HepG2 (cell line): ENCODE measurements around the gene HNRNPH2. TPM values are rescaled to one million over a fixed set of nuclear protein-coding genes. Genes with fewer than 3 reads are reported as not detected.

Experiments
- ATAC-seq: fragments of 200-7000 bp; cut with Tn5 transposase; 3 replicates; pipeline ENCODE4 v1.9.1; 2020; ENCODE audit warnings: mild to moderate bottlenecking, moderate library complexity
- BruUV-seq: library from RNA; stranded (reverse); fragments of 400-500 nt; replicated peaks from 2 replicates; lab custom pipeline; 2021; lab: Mats Ljungman, UMichigan
- CTCF ChIA-PET: fragments of 300-600 bp; formaldehyde crosslinking; extraction: SDS; loops from one replicate; lab custom pipeline; 2021; ENCODE audit warnings: low total read pairs, inconsistent platforms, low intra/inter-chr PET ratio; lab: Yijun Ruan, JAX
- POLR2A ChIA-PET: fragments of 350-600 bp; sonication (Branson Sonifier 250); formaldehyde crosslinking; loops from one replicate; lab custom pipeline; 2020; ENCODE audit warnings: antibody characterized with exemption, inconsistent platforms; lab: Yijun Ruan, JAX
- DNase-seq: peaks from one replicate; pipeline ENCODE4 v3.0.0-alpha.2; 2015; ENCODE audit warnings: low spot score
- FAIRE-seq: peaks from 3 replicates; lab custom pipeline; 2011; peaks lifted over from hg19 to GRCh38; lab: Jason Lieb, UNC
- H2AFZ ChIP-seq: one replicate; pipeline ENCODE4 v1.6.1; 2011; ENCODE audit warnings: low read length, inconsistent platforms
- H3K27ac ChIP-seq: fragments of 300-600 bp; 3 replicates; pipeline ENCODE4 v1.8.0; 2011; ENCODE audit warnings: mixed run types, mild to moderate bottlenecking, mixed read lengths, low read length, inconsistent platforms; ENCODE audit not compliant: insufficient read depth; ENCODE audit errors: extremely low read length
- H3K27me3 ChIP-seq, 2 experiments: fragments of 200-600 bp in 1 of 2; 2 replicates in 1 of 2; 3 replicates in 1 of 2; pipeline versions ENCODE4 v1.6.0 to v1.8.0; 2011; ENCODE audit warnings: low read length in 2 of 2, mild to moderate bottlenecking in 2 of 2, moderate library complexity in 2 of 2, inconsistent platforms in 1 of 2; ENCODE audit not compliant: insufficient read depth in 2 of 2, control insufficient read depth in 1 of 2
- H3K36me3 ChIP-seq, 2 experiments: fragments of 200-600 bp in 1 of 2; replicated peaks in 1 of 2; 2 replicates in 1 of 2; 3 replicates in 1 of 2; pipeline versions ENCODE4 v1.5.1 to v1.8.0; 2011; ENCODE audit warnings: low read length in 2 of 2, inconsistent platforms in 1 of 2; ENCODE audit not compliant: insufficient read depth in 2 of 2, control insufficient read depth in 1 of 2
- H3K4me1 ChIP-seq: 2 replicates; pipeline ENCODE4 v1.5.1; 2012; ENCODE audit warnings: low read length, inconsistent platforms; ENCODE audit not compliant: insufficient read depth
- H3K4me2 ChIP-seq: 2 replicates; pipeline ENCODE4 v1.6.0; 2011; ENCODE audit warnings: low read depth, low read length, inconsistent platforms
- H3K4me3 ChIP-seq, 3 experiments: fragments of 200-600 bp in 1 of 3; sonication (generic), shearing (Covaris generic) in 1 of 3; replicated peaks in 1 of 3; 2 replicates each; pipeline ENCODE4 v1.5.1; 2011 to 2016; ENCODE audit warnings: low read length in 3 of 3, inconsistent platforms in 2 of 3, low read depth in 2 of 3, mild to moderate bottlenecking in 2 of 3, control low read depth in 1 of 3, mixed read lengths in 1 of 3; ENCODE audit not compliant: insufficient read depth in 1 of 3
- H3K79me2 ChIP-seq: one replicate; pipeline ENCODE4 v1.6.1; 2011; ENCODE audit warnings: low read length, inconsistent platforms; ENCODE audit not compliant: insufficient read depth
- H3K9ac ChIP-seq: 2 replicates; pipeline ENCODE4 v1.6.0; 2011; ENCODE audit warnings: mild to moderate bottlenecking, low read depth, low read length, inconsistent platforms; ENCODE audit not compliant: insufficient read depth
- H3K9me3 ChIP-seq: 2 replicates; pipeline ENCODE4 v1.5.1; 2012; ENCODE audit warnings: mild to moderate bottlenecking, low read length
- H4K20me1 ChIP-seq: 2 replicates; pipeline ENCODE4 v1.6.0; 2011; ENCODE audit warnings: inconsistent platforms, mild to moderate bottlenecking, low read length, moderate library complexity; ENCODE audit not compliant: insufficient read depth
- CAMTA2 ChIP-seq: sonication (generic); formaldehyde crosslinking; IDR thresholded peaks from 2 replicates; pipeline ENCODE4 v1.4.0; 2020; ENCODE audit warnings: mild to moderate bottlenecking, missing genetic modification reagents, borderline replicate concordance
- MED13 ChIP-seq: sonication (generic); formaldehyde crosslinking; IDR thresholded peaks from 2 replicates; pipeline ENCODE4 v1.5.0; 2020; ENCODE audit warnings: missing genetic modification reagents
- PHB2 ChIP-seq: fragments of 450-650 bp; IDR thresholded peaks from 2 replicates; pipeline ENCODE4 v1.6.1; 2018; ENCODE audit not compliant: partially characterized antibody
- PHF20 ChIP-seq: sonication (generic); formaldehyde crosslinking; IDR thresholded peaks from 2 replicates; pipeline ENCODE4 v1.5.0; 2020; ENCODE audit warnings: mild to moderate bottlenecking, missing genetic modification reagents
- SALL1 ChIP-seq: sonication (generic); formaldehyde crosslinking; IDR thresholded peaks from 2 replicates; pipeline ENCODE4 v1.8.0; 2022; ENCODE audit warnings: mild to moderate bottlenecking, missing genetic modification reagents
- ZBTB20 ChIP-seq: sonication (generic); formaldehyde crosslinking; IDR thresholded peaks from 2 replicates; pipeline ENCODE4 v1.8.1; 2023; ENCODE audit warnings: missing genetic modification reagents, low read depth, mild to moderate bottlenecking, borderline replicate concordance
- ZNF326 ChIP-seq: sonication (generic); formaldehyde crosslinking; IDR thresholded peaks from 2 replicates; pipeline ENCODE4 v1.4.0; 2020; ENCODE audit warnings: missing genetic modification reagents, borderline replicate concordance
- WGBS: methylation state at CpG from one replicate; pipeline ENCODE4 v1.1.6; 2017; ENCODE audit warnings: low lambda C conversion rate; 5-methylcytosine and 5-hydroxymethylcytosine counted together
- in situ Hi-C: cut with HindIII; loops from 2 replicates; pipeline ENCODE4 v1.10.0; 2017; ENCODE audit warnings: low pct_unique_long_range_greater_than_20kb; ENCODE audit not compliant: extremely low pct_ligation_motif_present
- intact Hi-C: fragments of 100-400 bp; cut with micrococcal nuclease; formaldehyde crosslinking; loops from one replicate; pipeline ENCODE4 v1.10.0; 2022; ENCODE audit not compliant: unreplicated experiment
- polyA plus RNA-seq, 8 experiments: library from polyadenylated mRNA; depleted of rRNA in 3 of 8; stranded (reverse) in 7 of 8; unstranded in 1 of 8; fragments of >200 nt; fragmentation: Illumina TruSeq in 4 of 8; extraction: Trizol in 4 of 8; gene quantifications; 2 replicates each; pipeline versions ENCODE4 v1.2.1 to v1.2.3, GENCODE V29; 2011 to 2016; ENCODE audit warnings: low read depth in 4 of 8, missing spikeins in 1 of 8, mixed read lengths in 1 of 8; ENCODE audit not compliant: insufficient read depth in 1 of 8
- total RNA-seq, 5 experiments: library from RNA; depleted of rRNA; stranded (reverse); fragments of >200 nt; fragmentation: Illumina TruSeq; extraction: Trizol; gene quantifications; 2 replicates each; pipeline ENCODE4 v1.2.3, GENCODE V29; 2016; ENCODE audit warnings: low read depth in 1 of 5
- TF ChIP-seq, protein P1 (sequence below): sonication (generic); formaldehyde crosslinking; IDR thresholded peaks from 2 replicates; pipeline ENCODE4 v1.4.0; 2020; ENCODE audit warnings: missing genetic modification reagents, borderline replicate concordance

Gene HNRNPH2
- total and polyA plus RNA-seq, 2 of the 13 experiments (the other 11 are each of a cell fraction or from before 2014, with no cell fraction given), result 23.8 to 56.9 TPM

DNA sequence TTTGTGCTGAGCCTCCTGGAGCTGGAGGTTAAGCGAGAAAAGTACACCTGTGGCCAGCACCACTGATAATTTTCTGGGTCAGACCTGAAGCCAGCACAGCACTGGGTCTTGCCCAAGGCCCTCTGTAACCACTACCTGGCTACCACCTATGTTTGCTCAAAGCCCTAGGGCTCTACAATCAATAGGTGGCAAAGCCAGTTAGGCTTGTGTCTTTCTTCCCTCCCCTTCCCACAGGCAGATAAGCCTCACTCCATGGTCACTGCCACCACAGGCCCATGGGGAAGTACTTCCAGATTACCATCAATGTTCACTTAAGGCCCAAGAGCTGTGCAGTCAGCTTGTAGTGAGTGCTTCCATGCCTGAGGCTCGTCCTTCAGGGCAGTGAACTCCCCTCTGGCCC is 42.1 kb downstream of the HNRNPH2 start:
- Histone ChIP-seq H3K9ac (no peak overlapping the region), H3K4me2 (no peak overlapping the region), H3K4me1 (no peaks in the 10 kb centered on the region), H3K27ac (no peak overlapping the region), H3K27me3 (no peaks in the 10 kb centered on the region), H3K9me3 (no peaks in the 10 kb centered on the region), H4K20me1 (no peaks in the 10 kb centered on the region), H3K4me3 (no peak overlapping the region), H2AFZ (no peak overlapping the region), H3K36me3 (no peaks in the 10 kb centered on the region), H3K79me2 (no peaks in the 10 kb centered on the region)
- ATAC-seq (no peak), FAIRE-seq (no peak), DNase-seq (no peak)
- intact Hi-C loops, result no loop called here
- ChIA-PET POLR2A (no interaction called here), CTCF (no interaction called here)
- 0% methylated on average over 2 of the region's 2 CpGs for WGBS
- BruUV-seq, result no TSS peak
- in situ Hi-C loops, result no loop called here
- TF ChIP-seq ZBTB20 (CRISPR knock-in tag) (no peak), PHF20 (no peak), MED13 (no peak), SALL1 (no peak), ZNF326 (CRISPR knock-in tag) (no peak), CAMTA2 (no peak), PHB2 (no peak)
- TF ChIP-seq, protein P1, sequence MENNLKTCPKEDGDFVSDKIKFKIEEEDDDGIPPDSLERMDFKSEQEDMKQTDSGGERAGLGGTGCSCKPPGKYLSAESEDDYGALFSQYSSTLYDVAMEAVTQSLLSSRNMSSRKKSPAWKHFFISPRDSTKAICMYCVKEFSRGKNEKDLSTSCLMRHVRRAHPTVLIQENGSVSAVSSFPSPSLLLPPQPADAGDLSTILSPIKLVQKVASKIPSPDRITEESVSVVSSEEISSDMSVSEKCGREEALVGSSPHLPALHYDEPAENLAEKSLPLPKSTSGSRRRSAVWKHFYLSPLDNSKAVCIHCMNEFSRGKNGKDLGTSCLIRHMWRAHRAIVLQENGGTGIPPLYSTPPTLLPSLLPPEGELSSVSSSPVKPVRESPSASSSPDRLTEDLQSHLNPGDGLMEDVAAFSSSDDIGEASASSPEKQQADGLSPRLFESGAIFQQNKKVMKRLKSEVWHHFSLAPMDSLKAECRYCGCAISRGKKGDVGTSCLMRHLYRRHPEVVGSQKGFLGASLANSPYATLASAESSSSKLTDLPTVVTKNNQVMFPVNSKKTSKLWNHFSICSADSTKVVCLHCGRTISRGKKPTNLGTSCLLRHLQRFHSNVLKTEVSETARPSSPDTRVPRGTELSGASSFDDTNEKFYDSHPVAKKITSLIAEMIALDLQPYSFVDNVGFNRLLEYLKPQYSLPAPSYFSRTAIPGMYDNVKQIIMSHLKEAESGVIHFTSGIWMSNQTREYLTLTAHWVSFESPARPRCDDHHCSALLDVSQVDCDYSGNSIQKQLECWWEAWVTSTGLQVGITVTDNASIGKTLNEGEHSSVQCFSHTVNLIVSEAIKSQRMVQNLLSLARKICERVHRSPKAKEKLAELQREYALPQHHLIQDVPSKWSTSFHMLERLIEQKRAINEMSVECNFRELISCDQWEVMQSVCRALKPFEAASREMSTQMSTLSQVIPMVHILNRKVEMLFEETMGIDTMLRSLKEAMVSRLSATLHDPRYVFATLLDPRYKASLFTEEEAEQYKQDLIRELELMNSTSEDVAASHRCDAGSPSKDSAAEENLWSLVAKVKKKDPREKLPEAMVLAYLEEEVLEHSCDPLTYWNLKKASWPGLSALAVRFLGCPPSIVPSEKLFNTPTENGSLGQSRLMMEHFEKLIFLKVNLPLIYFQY (CRISPR knock-in tag), result no peak
